Fibroblast of skin of left quadriceps (primary cell): ENCODE results near the gene PRPF40A.

Experiments
- DNase-seq, 2 experiments: peaks; one replicate each; pipeline ENCODE4 v3.0.0-alpha.2; 2013; ENCODE audit warnings: low read depth in 2 of 2

Gene PRPF40A

DNA sequence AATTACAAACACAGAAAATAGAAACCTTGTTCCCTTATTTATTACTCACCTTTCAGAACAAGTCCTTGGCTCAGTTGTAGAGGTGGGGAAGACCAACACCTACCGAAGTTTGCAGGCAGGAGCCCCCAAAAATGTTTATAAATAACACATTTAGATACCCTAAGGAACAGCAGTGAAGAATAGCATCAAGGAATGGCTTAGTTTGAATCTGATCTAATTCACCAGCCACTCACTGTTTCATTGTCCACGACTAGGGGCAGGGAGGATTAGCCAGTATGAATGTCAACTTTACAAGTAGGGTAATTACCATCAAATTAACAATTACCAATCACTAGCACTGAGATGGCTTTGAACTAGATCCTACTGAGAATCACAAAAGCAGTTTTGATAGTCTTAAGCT is 65.4 kb downstream of the PRPF40A start:
- DNase-seq, result no peak

DNA sequence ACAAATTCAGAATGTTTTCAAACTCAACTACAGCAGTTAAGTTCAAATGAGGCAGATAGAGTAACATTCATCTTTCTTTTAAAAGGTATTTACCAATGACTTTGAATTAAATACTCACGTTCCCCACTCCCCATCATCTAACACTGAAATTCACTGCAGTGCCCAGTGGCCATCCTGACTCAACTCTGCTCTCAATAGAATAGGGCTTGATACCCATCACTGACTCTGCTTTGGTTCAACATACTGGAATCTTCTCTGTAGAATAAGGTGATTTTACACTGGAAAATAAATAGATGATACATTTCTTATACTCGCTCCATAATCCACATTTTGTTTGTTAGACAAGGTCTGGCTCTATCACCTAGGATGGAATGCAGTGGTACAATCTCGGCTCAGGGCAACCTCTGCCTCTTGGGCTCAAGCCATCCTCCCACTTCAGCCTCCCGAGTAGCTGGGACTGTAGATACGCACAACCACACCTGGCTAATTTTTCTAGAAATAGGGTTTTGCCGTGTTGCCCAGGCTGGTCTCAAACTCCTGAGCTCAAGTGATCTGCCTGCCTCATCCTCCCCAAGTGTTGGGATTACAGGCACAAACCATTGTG is 66.4 kb downstream of the PRPF40A start:
- DNase-seq, result no peak

- DNase-seq, result no peak
These were observed 67.3 kb downstream of the PRPF40A start for GRCh38 chr2:152649997-152650396.

DNA sequence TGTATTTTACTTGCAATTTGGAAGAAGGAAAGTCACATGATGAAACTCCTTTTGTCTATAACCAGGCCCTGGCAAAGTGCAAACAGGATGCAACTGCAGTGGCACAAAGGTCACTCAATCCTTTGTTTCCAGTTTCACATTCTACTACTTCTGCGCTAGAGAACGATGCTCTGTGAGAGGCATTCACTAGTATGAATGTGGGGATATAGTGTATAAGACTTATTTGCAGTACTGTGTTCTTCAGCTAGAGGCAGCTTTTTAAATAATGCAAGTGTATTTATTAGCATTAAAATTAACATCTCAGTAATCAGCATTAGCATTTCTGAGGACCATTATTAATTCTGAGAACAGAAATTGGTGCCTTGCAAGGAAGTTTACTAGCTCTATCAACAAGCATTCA is 68.9 kb downstream of the PRPF40A start:
- no peak for DNase-seq

DNA sequence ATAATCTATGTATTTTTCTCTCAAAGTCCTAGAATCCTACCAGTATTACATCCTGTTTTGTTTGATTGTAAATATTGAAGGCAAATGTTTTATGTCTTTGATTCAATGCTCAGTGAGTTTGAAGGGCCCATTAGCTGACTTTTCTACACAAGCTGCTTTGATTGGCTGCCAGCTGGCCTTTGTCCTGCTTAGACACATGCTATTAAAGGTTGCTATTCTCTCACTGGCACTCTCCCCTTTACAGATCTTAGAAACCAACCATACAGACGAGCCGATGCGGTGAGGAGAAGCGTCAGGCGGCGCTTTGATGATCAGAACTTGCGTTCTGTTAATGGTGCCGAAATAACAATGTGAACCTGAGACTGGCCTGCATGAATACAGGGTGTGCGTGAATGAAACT is 69.7 kb downstream of the PRPF40A start:
- peak in 1 of 2 experiments; percentile 7 for DNase-seq

- DNase-seq, result peak; percentile 70 to 77
These were observed 70.5 kb downstream of the PRPF40A start for GRCh38 chr2:152646775-152647174.

DNA sequence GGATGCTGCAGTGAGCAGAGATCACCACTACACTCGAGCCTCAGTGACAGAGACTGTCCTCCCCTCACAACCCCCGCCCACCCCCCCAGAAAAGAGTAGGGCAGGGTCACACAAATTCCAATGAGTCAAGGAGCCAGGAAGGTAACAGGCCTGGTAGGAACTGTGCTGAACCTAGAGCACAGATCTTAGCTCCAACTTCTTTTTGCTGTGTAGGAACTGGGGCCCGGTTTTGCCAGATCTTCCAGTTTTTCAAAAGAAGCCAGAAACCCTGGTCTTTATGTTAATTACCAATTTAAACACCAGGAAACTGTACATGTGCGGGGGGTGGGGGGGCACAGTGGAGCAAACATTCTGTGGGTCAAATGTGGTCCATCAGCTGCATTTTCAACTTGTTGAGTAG is 71.0 kb downstream of the PRPF40A start:
- no peak for DNase-seq

DNA sequence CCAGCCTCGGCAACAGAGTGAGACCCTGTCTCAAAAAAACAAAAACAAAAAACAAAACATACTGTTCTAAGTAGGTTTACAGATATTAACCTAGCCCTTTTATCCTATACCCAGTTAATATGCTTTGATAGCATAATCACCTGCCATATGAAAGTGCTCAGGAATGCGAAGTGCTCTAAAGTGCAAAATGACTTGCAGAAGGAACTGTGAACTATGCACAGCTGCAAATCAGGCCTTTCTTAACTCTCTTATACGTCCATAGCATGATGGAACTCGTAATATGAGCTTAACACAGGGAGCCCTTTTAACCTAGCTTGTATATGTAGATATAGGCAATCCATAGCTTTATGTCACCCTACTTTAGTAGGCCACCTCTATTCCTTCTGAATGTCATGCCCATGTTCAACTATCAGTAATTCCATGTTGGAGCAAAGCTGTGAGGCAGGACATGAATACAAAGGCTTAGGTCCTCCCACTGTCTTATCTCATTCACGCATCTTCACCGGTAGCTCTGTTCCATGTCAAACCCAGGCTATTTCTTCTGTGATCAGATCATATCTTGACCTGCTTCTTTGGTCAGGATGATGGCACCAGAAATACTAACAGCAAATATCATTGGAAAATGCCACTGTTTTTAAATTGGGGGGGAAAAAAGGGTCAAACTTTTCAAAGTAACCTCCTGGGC is 72.9 kb downstream of the PRPF40A start:
- no peak for DNase-seq

- no peak for DNase-seq
These were observed 78.7 kb downstream of the PRPF40A start for GRCh38 chr2:152638590-152638989.

DNA sequence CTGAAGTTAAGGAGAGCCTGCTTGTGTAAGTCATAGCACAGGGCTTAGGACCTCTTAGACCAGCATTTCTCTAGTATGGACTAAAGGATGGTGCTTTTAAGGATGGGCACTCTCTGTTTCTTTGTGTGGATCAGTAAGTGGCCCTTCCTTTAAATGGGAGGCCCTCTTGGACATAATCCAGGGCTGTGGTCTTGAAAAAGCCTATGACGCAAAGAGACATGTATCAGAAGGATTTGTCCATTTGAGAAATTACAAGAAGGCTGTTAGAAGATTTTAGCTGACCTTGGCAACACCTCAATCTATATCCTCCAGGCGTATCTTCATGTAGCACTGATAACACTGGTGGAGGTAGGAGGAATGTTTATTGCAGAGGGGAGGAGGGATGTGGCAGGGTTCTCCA is 79.2 kb downstream of the PRPF40A start:
- DNase-seq, result no peak

GRCh38 chr2:152637251-152637650 is 80.0 kb downstream of the PRPF40A start:
- DNase-seq, result no peak

GRCh38 chr2:152635635-152636298 is 81.5 kb downstream of the PRPF40A start:
- no peak for DNase-seq

DNA sequence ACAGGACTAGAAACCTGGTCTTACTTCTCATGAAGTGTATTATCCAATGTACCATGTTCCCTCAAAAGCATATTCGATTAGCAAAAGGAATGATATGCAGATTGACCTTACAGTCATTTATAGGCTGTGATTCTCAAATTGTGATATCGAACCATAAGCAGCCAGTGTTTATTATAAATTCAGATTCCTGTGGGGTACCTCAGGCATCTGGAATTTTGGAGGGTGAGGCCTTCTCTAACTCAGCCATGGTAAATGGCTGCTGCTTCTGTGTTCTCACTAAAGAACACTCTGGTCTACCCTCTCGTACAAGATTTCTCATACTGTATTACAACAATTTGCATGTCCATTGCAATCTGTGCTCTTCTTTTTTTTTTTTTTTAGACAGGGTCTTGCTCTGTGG is 84.5 kb downstream of the PRPF40A start:
- DNase-seq, result no peak

GRCh38 chr2:152630466-152630865 is 86.8 kb downstream of the PRPF40A start:
- no peak for DNase-seq

DNA sequence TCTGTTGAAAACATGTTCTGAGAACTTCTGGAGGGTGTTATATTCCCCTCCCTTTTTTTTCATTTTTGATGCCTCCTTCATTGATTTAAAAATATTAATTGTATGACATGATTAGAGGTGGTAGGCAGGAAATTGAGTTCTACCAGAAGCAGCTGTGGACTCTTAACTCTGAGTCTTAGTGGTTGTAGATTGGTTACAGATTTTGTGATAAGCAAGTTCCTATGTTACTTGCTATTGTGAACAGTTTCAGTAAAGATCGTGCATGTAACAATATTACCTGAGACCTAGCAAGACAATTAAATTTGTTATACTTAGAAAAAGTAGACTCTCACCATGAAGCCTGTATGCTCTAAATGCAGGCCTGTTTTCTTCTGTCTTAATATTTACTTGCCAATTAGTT is 88.1 kb downstream of the PRPF40A start:
- DNase-seq, result no peak

GRCh38 chr2:152627351-152627957 is 89.8 kb downstream of the PRPF40A start:
- no peak for DNase-seq

DNA sequence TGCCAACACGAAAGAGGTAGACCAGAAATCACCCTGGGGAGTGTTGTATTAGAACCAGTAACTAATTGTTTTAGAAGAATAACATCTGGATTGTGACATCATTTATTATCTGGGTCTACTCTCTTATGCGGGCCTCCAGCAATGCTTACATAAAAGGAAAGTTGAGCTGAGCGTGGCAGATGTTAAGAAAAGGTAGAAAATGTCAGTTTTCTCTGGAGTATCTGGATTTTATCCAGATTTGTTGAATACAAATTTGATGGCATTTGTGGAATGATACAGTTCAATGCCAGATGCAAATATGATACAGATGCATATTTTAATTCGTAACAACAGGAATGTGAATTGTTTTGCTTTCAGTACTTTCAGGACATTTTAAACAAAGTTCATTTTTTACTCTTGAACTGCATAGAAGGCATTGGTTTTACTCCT is 90.3 kb downstream of the PRPF40A start:
- peak in 1 of 2 experiments; percentile 34 for DNase-seq

- no peak for DNase-seq
These were observed 92.5 kb downstream of the PRPF40A start for GRCh38 chr2:152624805-152625204.

DNA sequence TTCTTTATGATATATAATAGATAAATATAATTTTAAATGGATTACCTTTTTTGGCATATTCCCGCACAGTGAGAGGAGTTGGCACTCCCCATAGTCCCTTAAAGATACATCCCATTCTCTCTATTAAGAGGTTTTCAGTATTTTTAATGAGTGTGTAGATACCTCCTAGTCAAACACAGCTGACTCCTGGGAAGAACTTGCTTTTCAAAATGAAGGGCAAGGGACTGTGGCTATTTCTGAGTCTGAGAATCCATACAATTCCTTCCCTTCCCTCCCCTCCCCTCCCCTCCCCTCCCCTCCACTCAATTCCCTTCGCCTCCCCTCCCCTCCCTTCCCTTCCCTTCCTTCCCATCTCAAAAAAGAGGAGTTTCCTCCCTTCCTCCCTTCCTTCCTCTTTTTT is 93.5 kb downstream of the PRPF40A start:
- DNase-seq, result no peak

- no peak for DNase-seq
These were observed 94.1 kb downstream of the PRPF40A start for GRCh38 chr2:152623076-152623740.

DNA sequence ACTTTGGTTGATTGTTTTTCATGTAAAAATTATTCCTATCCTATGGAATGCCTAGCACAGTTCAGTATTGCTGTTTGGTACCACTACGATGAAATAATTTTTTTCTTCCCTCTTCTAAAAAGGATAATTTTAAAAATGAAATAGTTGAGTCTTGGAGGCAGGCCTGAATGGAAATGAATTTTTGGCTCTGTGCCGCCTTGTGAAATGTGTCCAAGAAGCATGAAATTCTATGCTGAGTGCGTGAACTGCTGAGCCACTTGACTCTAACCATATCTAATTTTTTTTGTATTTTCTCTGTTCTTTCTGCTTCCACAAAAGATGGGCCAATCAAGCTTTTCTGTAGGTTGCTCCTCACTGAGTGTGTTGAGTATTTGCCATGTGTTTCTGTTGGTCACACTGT is 95.0 kb downstream of the PRPF40A start:
- no peak for DNase-seq

DNA sequence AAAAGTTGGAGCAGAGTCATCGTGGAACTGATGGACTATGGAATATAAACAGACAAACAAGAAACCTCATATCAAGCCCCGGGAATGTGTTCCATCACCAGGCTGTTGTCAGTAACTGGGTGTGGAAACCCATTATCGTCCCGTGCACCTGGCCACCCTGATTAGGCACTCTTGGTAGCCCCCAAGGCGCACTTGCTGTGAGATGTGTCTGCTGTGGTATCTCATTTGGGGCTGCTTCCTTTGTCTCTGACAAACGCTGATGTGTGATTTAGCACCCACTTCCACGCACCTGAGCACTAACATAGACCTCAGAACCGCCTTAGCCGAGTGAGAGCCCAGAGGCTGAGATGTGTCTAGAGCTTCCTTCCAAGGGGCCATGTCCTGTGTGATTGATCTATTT is 96.3 kb downstream of the PRPF40A start:
- DNase-seq, result no peak
